ENCODE data around the gene KLHL10. TPM values are rescaled to one million over a fixed set of nuclear protein-coding genes. Genes with fewer than 3 reads are reported as not detected.

KLHL10 gene
- total and polyA plus RNA-seq, 2 experiments from 2014 or later = 0.13 to 0.42 TPM

- TF ChIP-seq ZNF462 (CRISPR knock-in tag; IDR thresholded peaks at IDR 0.05) (no peak), POLR2AphosphoS5 (IDR thresholded peaks at IDR 0.05; ENCODE audit: low read depth) (peak; percentile 35; the same call in 1 of the 2 replicates), EZH2phosphoT487 (IDR thresholded peaks at IDR 0.05; ENCODE audit: unreplicated experiment) (no peak), JUNB (IDR thresholded peaks at IDR 0.05; ENCODE audit: unreplicated experiment) (no peak)
Measured at GRCh38 chr17:41800601-41801373, 36.8 kb upstream of the KLHL10 start (continued).

- no peaks in the 10 kb centered on the region; the same call in 1 of the 2 replicates for H4K20me1 ChIP-seq (replicated peaks; ENCODE audit: insufficient read depth)
- no peaks in the 10 kb centered on the region for H3K9me2 ChIP-seq (ENCODE audit: insufficient read depth)
- peak overlapping the region; percentile 48 for H3K4me3 ChIP-seq
- no peaks in the 10 kb centered on the region for H3K9me3 Mint-ChIP-seq
- DNase-seq (ENCODE audit: low spot score) = peak; percentile 93
- H3F3A ChIP-seq (replicated peaks; ENCODE audit: low read depth) = peaks cover under 1% of the 10 kb centered on the region; the same call in 1 of the 2 replicates
- peak; percentile 74 for ATAC-seq
- no peaks in the 10 kb centered on the region for H3K36me3 ChIP-seq (ENCODE audit: insufficient read depth)
- H3K4me1 ChIP-seq (ENCODE audit: insufficient read depth) = peaks cover 14% of the 10 kb centered on the region
- H3K36me3 Mint-ChIP-seq (ENCODE audit: low read depth) = peaks cover 35% of the 10 kb centered on the region
- no peak overlapping the region for H2AFZ ChIP-seq
- H3K27ac Mint-ChIP-seq = no peak overlapping the region; the same call in none of the 2 replicates
- H3K27me3 Mint-ChIP-seq (ENCODE audit: insufficient read depth, low read depth, poor library complexity) = peaks cover 20% of the 10 kb centered on the region
- H3K4me3 Mint-ChIP-seq = peak overlapping the region; percentile 53; the same call in 2 of the 3 replicates
- H3K79me2 ChIP-seq (replicated peaks; ENCODE audit: insufficient read depth) = no peaks in the 10 kb centered on the region
- peak overlapping the region; percentile 68 for H3K27ac ChIP-seq (ENCODE audit: low read depth)
- peak overlapping the region; percentile 79 for H3K4me2 ChIP-seq
- TF ChIP-seq ZNF331 (CRISPR knock-in tag; IDR thresholded peaks at IDR 0.05; ENCODE audit: low read depth) (no peak), CTCF (conservative IDR thresholded peaks at IDR 0.05; ENCODE audit: low read depth in 2 of 2) (peak; percentile 98), ETS1 (IDR thresholded peaks at IDR 0.05) (no peak), REST (IDR thresholded peaks at IDR 0.05; ENCODE audit: unreplicated experiment) (peak; percentile 6), ZNF114 (CRISPR knock-in tag; IDR thresholded peaks at IDR 0.05) (no peak), POLR2AphosphoS5 (IDR thresholded peaks at IDR 0.05; ENCODE audit: low read depth) (peak; percentile 30; the same call in 1 of the 2 replicates)
- 0 out of 2 replicates have a peak, but pooled peaks cover under 1% of the 10 kb centered on the region for H3K27me3 ChIP-seq (ENCODE audit: insufficient read depth)
- H3K4me1 Mint-ChIP-seq = peaks cover 26% of the 10 kb centered on the region
Measured at GRCh38 chr17:41801374-41802271, 36.0 kb upstream of the KLHL10 start.

All from GM23338 (cell line).